ENCODE results near the gene PIGB.
A peak's percentile ranks its signal among the peaks of the same experiment; 100 is the strongest.
"Not testable (repeated sequence)": the region's sequence is repeated elsewhere in the genome, so short reads cannot be mapped to it uniquely, and the experiment has no call there.

Gene PIGB

GRCh38 chr15:55383687-55384086, 64.7 kb downstream of the PIGB start:
- no peak for DNase-seq

GRCh38 chr15:55387027-55387426, 68.0 kb downstream of the PIGB start:
- DNase-seq: no peak

- DNase-seq: no peak
These were observed 70.2 kb downstream of the PIGB start for GRCh38 chr15:55389264-55389607.

GRCh38 chr15:55394694-55395093, 75.7 kb downstream of the PIGB start:
- no peak for DNase-seq

GRCh38 chr15:55398243-55398642, 79.2 kb downstream of the PIGB start:
- no peak for DNase-seq

- DNase-seq: not testable (repeated sequence)
These were observed 81.0 kb downstream of the PIGB start for GRCh38 chr15:55400050-55400449.

- DNase-seq: no peak
These were observed 82.8 kb downstream of the PIGB start for GRCh38 chr15:55401786-55402246.

GRCh38 chr15:55402707-55403106, 83.7 kb downstream of the PIGB start:
- DNase-seq: peak in 1 of 5 donors; percentile 45

GRCh38 chr15:55403531-55403930, 84.5 kb downstream of the PIGB start:
- DNase-seq: peak in 1 of 5 donors; percentile 65

Measured in T-helper 1 cell (primary cell).